HTERT RPE-1 (cell line): Measurements from ENCODE around the gene RXRB.

Source experiments
- in situ Hi-C: fragments of 300-500 bp; cut with MboI; formaldehyde crosslinking; loops from 4 replicates; pipeline ENCODE4 v1.14.3; 2020; ENCODE audit warnings: low sequenced_read_pairs

RXRB gene

GRCh38 chr6:33212857-33213165, 12.3 kb upstream of the RXRB start:
- in situ Hi-C loops = no loop called here

DNA sequence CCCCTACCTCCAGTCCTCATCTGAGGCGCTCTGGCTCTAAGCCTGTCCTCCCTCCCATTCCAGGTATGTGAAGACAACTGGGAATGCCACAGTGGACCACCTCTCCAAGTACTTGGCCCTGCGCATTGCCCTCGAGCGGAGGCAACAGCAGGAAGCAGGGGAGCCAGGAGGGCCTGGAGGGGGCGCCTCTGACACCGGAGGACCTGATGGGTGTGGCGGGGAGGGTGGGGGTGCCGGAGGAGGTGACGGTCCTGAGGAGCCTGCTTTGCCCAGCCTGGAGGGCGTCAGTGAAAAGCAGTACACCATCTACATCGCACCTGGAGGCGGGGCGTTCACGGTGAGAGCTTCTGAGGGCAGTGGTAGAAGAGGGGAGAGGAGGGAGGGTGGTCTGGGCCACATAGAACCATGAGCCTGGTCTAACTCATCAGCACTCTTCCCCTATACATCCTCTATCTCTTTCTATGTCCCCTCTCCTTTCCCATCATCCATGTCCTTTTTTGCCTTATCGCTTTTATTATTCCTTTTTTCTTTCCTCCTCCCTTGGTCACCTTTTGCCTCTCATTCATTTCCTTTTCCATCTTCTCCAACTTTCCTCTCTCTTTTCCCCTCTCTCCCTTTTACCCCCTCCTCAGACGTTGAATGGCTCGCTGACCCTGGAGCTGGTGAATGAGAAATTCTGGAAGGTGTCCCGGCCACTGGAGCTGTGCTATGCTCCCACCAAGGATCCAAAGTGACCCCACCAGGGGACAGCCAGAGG, 11.4 kb upstream of the RXRB start:
- in situ Hi-C loops = no loop called here

GRCh38 chr6:33211136-33211535, 10.7 kb upstream of the RXRB start:
- in situ Hi-C loops = no loop called here

DNA sequence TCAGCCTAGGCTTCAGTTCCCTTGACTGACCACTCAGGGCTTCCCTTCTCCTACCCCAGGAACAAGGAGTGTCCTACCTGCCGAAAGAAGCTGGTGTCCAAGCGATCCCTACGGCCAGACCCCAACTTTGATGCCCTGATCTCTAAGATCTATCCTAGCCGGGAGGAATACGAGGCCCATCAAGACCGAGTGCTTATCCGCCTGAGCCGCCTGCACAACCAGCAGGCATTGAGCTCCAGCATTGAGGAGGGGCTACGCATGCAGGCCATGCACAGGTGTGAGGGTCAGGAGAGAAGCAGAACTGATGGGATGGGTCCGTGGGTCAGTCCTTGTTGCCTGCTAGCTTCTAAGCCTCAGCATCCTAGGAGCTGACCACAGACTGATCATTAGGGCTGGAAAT, 9.4 kb upstream of the RXRB start:
- in situ Hi-C loops = no loop called here

GRCh38 chr6:33208091-33208967, 7.9 kb upstream of the RXRB start, which contains the start of gene RING1:
RING1 (plus strand) TSS chr6:33208500; CDS start chr6:33208823, 323 bp downstream.
- in situ Hi-C loops = no loop called here

DNA sequence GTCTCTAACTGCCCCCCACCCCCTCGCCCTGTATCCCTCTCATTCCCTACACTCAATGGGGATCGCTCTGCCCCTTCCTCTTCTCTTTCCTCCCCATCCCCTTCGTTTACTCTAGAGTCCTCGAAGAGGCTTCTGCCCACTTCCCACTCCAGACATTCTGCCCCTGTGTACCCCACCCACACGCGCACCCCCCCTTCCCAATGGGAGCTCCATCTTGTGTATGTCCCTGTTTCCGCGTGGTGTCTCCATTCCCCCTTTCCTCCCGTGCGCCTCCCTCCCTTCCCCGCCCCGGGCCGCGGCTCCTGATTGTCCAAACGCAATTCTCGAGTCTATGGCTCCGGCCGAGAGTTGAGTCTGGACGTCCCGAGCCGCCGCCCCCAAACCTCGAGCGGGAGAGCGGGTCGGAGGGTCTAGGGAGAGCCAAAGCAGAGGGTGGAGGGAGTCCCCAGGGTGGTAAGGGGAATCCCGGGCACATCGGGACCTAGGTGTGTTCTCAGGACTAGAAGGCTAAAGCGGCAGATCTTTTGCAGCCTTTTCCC, 7.2 kb upstream of the RXRB start:
- in situ Hi-C loops = no loop called here

GRCh38 chr6:33206864-33207551, 6.5 kb upstream of the RXRB start:
- in situ Hi-C loops = no loop called here

DNA sequence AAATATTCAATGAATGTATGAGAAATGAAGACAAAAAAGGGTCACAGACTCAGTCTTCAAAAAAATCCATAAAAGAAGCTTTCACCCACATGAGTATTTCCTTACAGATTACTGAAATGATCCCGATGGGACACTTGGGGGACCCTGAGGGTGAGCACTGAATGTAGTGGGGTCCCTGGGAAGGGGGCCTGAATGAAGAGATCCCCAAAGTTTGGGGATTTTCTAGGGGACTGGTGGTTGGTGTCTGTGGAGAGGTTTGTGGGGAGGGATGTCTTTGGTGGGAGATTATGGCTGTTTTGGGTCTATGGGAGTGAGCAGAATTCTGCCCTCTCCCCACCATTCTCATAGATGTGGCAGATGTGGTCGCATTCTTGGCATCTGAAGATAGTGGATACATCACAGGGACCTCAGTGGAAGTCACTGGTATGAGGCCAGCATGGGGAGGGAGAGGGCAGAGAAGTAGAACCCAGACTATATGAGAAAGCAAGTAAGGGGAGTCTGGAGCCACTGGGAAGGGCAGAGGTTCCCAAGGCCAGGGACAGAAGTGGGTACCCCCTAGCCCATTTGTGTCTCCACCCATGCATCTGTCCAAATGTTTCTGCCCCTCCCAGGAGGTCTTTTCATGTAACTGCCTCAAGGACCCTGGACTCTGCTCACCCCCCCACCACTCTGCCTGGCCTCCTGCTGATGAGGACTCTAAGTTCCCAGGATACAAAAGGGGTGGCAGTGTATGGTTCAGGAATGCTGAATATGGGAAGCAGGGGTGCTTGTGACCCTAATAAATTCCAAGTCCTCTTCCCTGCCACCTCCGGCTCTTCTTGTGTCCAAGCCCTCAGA, 5.8 kb upstream of the RXRB start:
- in situ Hi-C loops = no loop called here

DNA sequence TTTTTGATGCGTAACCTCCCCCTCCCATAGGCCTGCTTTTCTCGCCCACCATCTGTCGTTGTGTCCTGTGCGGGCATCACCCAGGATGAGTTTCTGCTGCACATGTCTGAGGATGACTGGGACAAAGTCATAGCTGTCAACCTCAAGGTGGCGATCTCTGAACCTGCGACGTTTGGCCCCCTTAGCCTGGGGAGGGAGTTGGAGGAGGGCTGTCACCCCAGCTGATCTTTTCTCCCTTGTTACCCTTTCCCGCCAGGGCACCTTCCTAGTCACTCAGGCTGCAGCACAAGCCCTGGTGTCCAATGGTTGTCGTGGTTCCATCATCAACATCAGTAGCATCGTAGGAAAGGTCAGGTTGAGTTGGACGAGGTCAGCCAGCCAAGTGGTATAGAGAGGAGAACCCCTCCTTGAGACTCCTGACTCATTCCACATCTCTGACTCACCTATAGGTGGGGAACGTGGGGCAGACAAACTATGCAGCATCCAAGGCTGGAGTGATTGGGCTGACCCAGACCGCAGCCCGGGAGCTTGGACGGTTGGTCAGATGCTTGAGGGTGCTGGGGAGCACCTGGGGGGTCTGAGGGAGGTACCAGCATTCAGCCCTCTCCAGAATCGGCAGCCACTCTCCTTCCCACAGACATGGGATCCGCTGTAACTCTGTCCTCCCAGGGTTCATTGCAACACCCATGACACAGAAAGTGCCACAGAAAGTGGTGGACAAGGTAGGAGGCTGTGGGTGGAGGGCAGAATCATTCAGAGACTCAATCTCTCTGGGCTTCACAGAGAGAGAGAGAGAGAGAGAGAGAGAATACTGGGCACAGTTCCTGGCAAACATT, 4.9 kb upstream of the RXRB start:
- in situ Hi-C loops = no loop called here

- in situ Hi-C loops = no loop called here
Measured at GRCh38 chr6:33204415-33205190, 4.1 kb upstream of the RXRB start, which contains the start of gene HSD17B8. HSD17B8 (plus strand) TSS chr6:33204655; CDS start chr6:33204669, 14 bp downstream.

- in situ Hi-C loops = no loop called here
Measured at GRCh38 chr6:33204165-33204414, 3.6 kb upstream of the RXRB start.

DNA sequence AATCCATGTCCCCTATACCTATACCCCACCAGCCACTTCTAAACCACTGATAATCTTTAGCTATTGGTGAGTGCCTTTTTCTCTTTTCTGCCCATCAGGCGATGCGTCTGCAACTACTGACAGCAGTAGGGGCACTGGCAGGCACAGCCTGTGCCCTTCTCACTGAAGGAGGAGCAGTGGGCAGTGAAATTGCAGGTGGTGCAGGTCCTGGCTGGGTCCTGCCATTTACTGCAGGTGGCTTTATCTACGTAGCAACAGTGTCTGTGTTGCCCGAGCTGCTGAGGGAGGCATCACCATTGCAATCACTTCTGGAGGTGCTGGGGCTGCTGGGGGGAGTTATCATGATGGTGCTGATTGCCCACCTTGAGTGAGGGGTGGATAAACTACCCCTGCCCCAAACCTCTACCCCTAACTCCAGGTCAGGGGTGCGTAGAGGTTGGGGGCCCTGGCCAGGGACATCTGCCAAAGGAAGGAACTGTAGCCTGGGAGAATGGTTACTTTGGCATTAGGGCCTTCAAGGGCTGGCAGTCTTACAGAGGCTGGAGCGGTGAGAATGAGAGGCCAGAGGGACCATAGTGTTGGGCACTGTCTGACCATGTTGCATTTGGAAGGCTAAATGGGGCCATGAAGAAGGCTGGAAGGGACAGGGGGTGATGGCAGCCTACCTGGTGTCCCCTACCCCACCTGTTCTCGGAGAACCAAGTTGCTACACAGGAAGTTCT, 3.1 kb upstream of the RXRB start:
- in situ Hi-C loops = no loop called here

DNA sequence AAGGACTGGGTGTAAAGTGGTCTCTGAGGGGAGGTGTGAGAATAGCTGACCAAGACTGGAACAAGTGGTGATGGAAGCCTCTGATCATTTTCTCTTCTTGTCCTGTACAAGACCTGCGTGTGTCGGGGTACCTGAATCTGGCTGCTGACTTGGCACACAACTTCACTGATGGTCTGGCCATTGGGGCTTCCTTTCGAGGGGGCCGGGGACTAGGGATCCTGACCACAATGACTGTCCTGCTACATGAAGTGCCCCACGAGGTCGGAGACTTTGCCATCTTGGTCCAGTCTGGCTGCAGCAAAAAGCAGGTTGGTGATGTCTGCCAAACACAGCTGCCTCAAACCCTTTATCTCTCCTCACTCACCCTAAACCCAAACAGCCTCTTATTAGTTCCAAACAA, 2.3 kb upstream of the RXRB start:
- in situ Hi-C loops = no loop called here

DNA sequence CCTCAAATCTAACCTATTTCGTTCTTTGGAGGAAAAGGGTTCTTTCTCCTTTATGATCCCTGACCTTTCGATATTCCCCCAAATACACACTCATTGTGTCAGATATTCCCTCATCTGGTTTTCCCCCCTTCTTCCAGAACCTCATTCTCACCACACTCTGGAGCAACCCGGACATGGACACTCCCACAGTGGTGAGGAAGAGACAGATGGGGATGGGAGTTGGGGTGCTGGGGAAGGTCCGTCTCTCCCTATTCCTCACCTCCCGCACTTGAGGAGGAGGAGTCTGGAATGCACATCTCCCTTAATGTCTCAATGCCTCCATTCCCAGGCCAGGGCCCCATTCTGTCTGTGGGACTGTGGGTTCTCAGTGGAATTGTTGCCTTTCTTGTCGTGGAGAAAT, 1.5 kb upstream of the RXRB start:
- in situ Hi-C loops = no loop called here

GRCh38 chr6:33201147-33201545, 681 bp upstream of the RXRB start:
- in situ Hi-C loops = no loop called here

DNA sequence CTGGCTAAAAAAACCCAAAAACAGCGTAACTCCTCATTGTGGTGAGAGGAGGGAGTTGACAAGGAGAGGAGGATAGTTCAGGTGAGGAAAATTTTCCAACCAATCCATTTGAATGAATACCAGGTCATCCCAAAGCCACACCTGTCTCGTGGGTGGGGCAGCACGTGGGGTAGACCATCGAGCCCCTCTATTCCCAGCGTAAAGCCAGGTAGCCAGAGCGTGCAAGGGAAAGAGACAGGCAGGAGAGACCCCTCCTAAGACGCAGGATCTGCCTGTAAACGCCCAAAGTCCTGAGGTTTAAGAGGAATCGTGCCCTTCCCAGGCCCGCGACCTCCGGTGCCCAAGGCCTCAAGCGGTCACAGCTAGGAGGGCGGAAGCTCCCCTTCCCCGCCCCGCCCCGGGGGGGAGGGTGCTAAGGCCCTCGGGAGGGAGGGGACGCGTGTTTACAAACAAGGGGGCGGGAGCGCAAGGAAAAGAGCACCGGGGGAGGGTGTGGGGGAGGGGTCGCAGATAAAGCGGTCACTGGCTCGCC, 712 bp downstream of the RXRB start:
- in situ Hi-C loops = no loop called here

- in situ Hi-C loops = no loop called here
Measured at GRCh38 chr6:33198853-33199436, 1.5 kb downstream of the RXRB start.
